Posterior vena cava (tissue), 2 donors: ENCODE data around the gene OR5M10. TPM values are rescaled to one million over a fixed set of nuclear protein-coding genes. Genes with fewer than 3 reads are reported as not detected.
"Not testable (repeated sequence)": the region's sequence is repeated elsewhere in the genome, so short reads cannot be mapped to it uniquely, and the experiment has no call there.

ENCODE experiments used
- DNase-seq: peaks from one replicate; pipeline ENCODE4 v3.0.0-alpha.2; 2020; ENCODE audit warnings: low spot score
- intact Hi-C, 2 donors: fragments of 100-400 bp; cut with DNase I; formaldehyde crosslinking; loops; one replicate each; pipeline versions ENCODE4 v1.14.1 to v1.14.2; 2022 to 2023
- long read RNA-seq, 2 donors: library from polyadenylated mRNA; unstranded; transcript quantifications; one replicate each; pipeline ENCODE4 v2.0.0, GENCODE V29; 2020 to 2021
- total RNA-seq, 2 donors: library from RNA; stranded (reverse); fragmentation: NEBNext Ultra II Directional; extraction: Animal tissue kit (Norgen Biotek cat#: 25700); gene quantifications; one replicate each; pipeline ENCODE4 v1.2.1, GENCODE V29; 2021
- donor health status: DM: yes; HTN: yes; CAD: no.
- donor health status: DM: yes; HTN: yes; CAD: no.

Gene OR5M10
- not detected for total RNA-seq
- long read RNA-seq, donor 1 = 0 reads
- long read RNA-seq, donor 2 = 0 reads

DNA sequence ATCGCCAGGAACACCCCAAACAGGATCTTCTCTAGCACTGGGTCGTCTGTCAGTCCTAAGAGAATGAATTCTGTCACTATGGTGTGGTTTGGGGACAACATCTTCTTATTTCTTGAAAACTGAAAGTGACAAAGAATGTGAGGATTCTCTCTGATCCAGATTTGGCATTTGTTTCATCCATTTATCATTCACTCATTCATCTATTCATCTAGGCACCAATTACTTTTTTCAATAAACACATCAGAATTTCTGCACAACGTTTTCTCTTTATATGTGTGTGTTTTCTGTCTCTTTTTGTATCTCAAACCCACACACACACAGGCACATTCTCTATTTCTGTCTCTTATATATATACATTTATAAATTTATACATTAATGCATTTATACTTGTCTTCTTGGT, at the start of gene OR5M10:
Gene OR5M10, minus strand, starts transcription at position 101 of the 400 bp plus-strand sequence. Its CDS starts 0 bp downstream, at position 101.
- DNase-seq = no peak
- intact Hi-C loops = no loop called here

DNA sequence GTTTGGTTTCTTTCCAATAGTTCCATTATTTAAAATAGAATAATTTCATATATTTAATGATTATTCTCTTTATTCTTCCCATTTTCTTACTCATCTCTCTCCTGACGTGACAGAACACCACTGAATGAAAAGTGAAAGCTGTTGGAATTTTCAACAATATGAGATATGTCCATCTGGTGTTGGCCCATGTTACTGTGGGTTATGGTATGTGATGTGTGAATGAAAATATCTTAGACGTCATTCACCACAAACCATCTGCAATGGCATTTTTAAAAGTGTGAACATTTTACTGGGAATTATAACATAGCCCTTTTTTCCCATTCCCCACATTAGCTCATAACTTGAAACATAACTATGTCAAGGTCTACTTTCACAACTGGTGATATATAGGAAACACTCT, 48.4 kb upstream of the OR5M10 start:
- no peak for DNase-seq
- intact Hi-C loops = no loop called here

DNA sequence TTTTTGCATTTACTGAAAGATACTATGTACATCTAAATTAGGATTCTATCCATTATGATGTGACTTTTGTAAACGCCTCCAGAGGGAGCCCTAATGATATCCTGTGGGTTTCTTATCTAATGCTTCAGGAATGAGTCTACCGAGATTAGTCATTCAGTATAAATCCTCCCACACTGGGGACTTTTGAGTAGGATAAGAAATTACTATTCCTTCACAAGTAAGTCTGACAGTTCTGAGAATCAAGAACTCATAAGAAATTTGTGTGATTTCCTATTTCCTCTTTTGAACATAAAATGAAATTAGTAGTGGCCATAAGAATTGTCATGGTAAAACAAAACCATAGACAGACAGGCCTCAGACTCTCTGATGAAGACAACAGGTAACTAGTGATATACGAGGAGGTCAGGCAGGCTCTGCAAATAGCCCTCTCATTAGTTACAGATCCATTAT, 47.2 kb upstream of the OR5M10 start:
- intact Hi-C loops = no loop called here
- DNase-seq = no peak

DNA sequence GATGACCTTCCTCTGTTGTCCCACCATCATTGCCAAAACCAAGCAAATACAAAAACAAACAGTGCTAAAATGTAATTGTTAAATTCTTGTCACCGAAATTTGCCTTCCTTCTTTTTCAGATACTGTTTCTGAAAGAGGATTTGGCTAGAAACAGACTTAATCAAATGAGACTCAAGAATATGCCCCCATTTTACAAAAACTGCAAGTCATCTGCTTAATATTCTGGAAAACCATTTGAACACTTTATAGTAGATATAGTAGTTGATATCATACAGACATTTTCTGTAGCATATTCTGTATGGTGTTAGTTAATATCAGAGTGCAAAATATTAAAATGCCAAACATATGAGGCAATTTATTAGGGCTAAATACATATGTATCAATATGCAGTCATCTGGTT, 33.7 kb upstream of the OR5M10 start:
- DNase-seq = no peak
- intact Hi-C loops = no loop called here

DNA sequence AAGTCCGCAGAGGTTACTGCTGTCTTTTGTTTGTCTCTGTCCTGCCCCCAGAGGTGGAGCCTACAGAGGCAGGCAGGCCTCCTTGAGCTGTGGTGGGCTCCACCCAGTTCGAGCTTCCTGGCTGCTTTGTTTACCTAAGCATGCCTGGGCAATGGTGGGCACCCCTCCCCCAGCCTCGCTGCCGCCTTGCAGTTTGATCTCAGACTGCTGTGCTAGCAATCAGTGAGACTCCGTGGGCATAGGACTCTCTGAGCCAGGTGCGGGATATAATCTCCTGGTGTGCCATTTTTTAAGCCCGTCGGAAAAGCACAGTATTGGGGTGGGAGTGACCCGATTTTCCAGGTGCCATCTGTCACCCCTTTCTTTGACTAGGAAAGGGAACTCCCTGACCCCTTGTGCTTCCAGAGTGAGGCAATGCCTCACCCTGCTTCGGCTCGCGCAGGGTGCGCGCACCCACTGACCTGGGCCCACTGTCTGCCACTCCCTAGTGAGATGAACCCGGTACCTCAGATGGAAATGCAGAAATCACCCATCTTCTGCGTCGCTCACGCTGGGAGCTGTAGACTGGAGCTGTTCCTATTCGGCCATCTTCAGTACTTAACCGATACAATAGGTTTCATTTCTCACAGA, 14.7 kb upstream of the OR5M10 start:
- DNase-seq, intact Hi-C loops: not testable (repeated sequence)

DNA sequence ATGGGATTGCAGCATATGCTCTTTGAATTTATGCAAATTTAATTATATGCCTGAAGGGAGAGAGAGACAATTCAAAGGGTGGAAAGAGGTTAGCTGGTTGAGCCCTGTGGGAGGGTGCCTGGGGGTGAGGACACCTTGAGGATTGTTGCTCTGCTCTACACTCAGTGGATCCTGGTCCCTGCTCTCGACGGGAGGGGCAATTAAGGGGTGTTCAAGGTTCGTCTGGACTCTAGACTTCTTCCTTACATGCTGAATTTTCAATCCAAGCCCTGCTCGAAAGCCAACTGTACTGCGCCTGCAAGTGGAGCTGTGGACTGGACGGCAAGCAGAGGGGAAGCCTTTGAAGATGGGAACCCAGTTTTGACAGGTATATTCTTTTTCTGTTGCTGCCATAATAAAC, 18.9 kb downstream of the OR5M10 start:
- intact Hi-C loops = no loop called here
- no peak for DNase-seq

DNA sequence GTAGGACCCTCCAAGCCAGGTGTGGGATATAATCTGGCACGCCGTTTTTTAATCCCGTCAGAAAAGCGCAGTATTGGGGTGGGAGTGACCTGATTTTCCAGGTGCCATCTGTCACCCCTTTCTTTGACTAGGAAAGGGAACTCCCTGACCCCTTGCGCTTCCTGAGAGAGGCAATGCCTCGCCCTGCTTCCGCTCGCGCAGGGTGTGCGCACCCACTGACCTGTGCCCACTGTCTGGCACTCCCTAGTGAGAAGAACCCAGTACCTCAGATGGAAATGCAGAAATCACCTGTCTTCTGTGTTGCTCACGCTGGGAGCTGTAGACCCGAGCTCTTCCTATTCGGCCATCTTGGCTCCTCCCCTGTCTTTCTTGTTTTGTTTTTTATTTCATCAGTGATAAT, 22.8 kb downstream of the OR5M10 start:
- DNase-seq, intact Hi-C loops: not testable (repeated sequence)

DNA sequence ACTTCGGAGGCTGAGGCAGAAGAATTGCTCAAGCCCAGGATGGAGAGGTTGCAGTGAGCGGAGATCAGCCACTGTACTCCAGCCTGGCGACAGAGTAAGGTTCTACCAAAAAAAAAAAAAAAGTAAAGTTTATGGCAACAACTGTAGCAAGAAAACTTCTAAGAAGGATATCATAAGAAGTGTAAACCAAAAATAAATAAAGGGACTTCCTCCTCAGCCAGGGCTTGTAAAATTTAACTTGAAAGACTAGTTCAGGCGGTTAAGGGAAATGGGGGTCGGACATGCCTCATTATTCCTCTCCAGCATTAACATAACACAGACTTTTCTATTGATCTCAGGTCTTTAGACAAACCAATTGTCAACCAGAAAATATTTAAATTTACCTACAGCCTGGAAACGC, 32.0 kb downstream of the OR5M10 start:
- intact Hi-C loops = no loop called here

DNA sequence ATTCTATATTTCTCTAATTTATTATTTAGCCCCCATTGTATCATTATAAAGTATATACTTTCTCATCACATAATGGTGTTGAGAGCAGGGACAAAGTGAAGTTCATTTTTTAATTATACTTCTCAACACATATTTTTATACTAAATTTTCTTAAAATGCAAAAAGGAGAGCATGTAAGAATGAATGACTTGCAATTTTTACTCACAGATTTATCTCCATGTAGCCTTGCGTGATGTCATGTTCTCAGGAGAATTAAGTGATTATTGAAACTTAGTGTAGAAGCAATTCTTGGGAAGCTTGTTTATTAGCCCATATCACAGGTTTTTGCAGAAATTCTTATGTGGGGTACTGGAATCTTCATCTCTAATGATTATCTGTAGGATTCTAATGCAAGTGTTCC, 33.8 kb downstream of the OR5M10 start:
- intact Hi-C loops = no loop called here
- DNase-seq = no peak

More for the DNA sequence above, 32.0 kb downstream of the OR5M10 start:
- DNase-seq = no peak

DNA sequence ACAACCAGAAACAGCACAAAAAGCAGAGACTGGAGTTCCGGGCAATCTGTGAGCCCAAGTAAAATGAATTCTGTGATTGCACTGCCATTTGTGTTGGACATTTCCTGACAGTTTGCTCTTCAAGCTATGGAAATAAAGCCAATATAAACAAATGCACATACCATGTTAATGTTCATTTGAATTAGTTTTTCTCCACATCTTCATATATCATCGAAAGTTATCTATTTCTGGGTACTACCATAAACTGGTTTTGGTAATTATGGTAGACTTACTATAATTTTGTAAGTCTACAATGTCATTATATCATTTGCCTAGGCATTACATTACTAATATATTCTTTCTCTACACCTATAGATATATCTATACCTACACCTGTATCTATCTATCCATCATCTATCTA, 34.4 kb downstream of the OR5M10 start, which contains the start of gene OR5M11:
Gene OR5M11, minus strand, starts transcription at position 101 of the 400 bp plus-strand sequence. Its CDS starts 0 bp downstream, at position 101.
- no peak for DNase-seq
- intact Hi-C loops = no loop called here

DNA sequence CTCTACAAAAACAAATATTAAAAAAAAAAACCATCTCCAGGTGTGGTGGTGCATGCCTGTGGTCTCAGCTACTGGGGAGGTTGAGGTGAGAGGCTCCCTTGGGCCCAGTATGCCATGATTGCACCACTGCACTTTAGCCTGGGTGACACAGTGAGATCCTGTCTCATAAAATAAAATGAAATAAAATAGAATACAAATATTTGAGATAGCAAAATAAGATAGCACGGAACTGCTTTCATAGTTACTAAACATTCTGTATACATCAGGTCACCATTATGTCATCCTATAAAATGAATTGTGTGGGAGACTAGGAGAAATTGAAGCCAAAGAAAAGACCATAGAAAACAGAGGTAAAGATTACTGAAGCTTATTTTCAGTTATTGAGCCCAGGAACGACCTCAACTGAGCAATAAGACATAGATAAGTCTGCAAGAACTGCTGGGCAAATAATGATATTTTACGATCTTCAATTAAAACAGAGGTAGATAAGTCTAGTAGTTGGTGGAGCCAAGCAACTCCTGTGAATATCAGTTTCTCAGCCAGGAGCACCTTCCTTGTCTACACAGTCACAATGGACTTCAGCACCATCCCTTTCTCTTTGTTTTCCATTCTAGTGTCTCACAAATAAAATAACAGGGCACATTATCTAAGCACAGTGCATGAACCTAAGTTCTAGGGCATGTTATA, 44.3 kb downstream of the OR5M10 start:
- intact Hi-C loops = no loop called here
- DNase-seq = no peak

DNA sequence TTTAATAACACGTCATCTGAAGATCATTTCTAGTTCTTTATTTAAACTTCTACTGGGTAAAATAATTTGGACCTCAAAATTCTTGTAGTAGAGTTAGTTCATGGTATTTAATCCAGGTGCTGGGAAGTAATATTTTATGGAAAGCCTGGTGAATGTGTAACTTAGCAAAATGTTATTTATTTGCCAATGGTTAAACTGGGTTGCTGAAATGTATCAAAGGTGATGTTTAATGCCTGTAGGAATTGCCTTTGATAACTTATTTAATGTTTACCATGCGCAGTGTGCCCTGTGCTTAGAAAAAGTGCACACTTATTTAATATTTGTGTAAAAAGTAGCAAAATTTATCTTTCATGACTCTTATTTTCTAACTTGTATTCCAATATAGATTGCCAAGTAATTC, 45.7 kb downstream of the OR5M10 start:
- intact Hi-C loops = no loop called here
- no peak for DNase-seq

Other genes starting within 250 kb of the OR5M10 start
- gene OR8K1, start 231.7 kb downstream of the OR5M10 start, total RNA-seq = not detected
- gene OR8J1, start 223.4 kb downstream of the OR5M10 start, total RNA-seq = not detected
- not detected for gene OR8U1, start 202.1 kb downstream of the OR5M10 start, total RNA-seq
- gene OR5AL1, start 165.0 kb downstream of the OR5M10 start, total RNA-seq = not detected
- gene OR5M3, start 104.4 kb downstream of the OR5M10 start, total RNA-seq = not detected
- not detected for gene OR5M8, start 86.4 kb downstream of the OR5M10 start, total RNA-seq
- gene OR5M11, start 34.5 kb downstream of the OR5M10 start, total RNA-seq = not detected
- gene OR5M1, start 37.2 kb upstream of the OR5M10 start, total RNA-seq = not detected
- gene OR5AP2, start 64.7 kb upstream of the OR5M10 start, total RNA-seq = not detected
- gene OR5AR1, start 86.0 kb upstream of the OR5M10 start, total RNA-seq = not detected
- gene OR9G1, start 121.4 kb upstream of the OR5M10 start, total RNA-seq = not detected
- not detected for gene OR9G4, start 171.0 kb upstream of the OR5M10 start, total RNA-seq